H9 (cell line): Measurements from ENCODE around the gene VASH1. TPM values are rescaled to one million over a fixed set of nuclear protein-coding genes. Genes with fewer than 3 reads are reported as not detected.

Source experiments
- DNase-seq: peaks from one replicate; pipeline ENCODE4 v3.0.0-alpha.2; 2017
- H2AFZ ChIP-seq: one replicate; pipeline ENCODE4 v1.6.1; 2013; ENCODE audit warnings: mild to moderate bottlenecking, low read length, control low read depth, moderate library complexity
- H2AK5ac ChIP-seq: 2 replicates; pipeline ENCODE4 v1.6.1; 2013; ENCODE audit warnings: low read length, control low read depth, mixed read lengths; ENCODE audit not compliant: insufficient read length
- H2BK120ac ChIP-seq: one replicate; pipeline ENCODE4 v1.6.1; 2013; ENCODE audit warnings: low read depth, mild to moderate bottlenecking, low read length, control low read depth, inconsistent platforms; ENCODE audit not compliant: poor library complexity, severe bottlenecking
- H2BK12ac ChIP-seq: 2 replicates; pipeline ENCODE4 v1.6.1; 2013; ENCODE audit warnings: low read length, control low read depth, mixed read lengths, low read depth; ENCODE audit not compliant: insufficient read length
- H2BK15ac ChIP-seq: 2 replicates; pipeline ENCODE4 v1.6.1; 2013; ENCODE audit warnings: low read depth, low read length, control low read depth
- H2BK20ac ChIP-seq: one replicate; pipeline ENCODE4 v1.6.1; 2013; ENCODE audit warnings: low read depth, mild to moderate bottlenecking, low read length, control low read depth, inconsistent platforms; ENCODE audit not compliant: poor library complexity, severe bottlenecking
- H2BK5ac ChIP-seq: 2 replicates; pipeline ENCODE4 v1.6.1; 2013; ENCODE audit warnings: low read length, control low read depth, mixed read lengths; ENCODE audit not compliant: insufficient read length
- H3K14ac ChIP-seq: 2 replicates; pipeline ENCODE4 v1.6.1; 2013; ENCODE audit warnings: low read length, control low read depth; ENCODE audit not compliant: insufficient read depth
- H3K18ac ChIP-seq: 2 replicates; pipeline ENCODE4 v1.6.1; 2013; ENCODE audit warnings: low read depth, mild to moderate bottlenecking, mixed read lengths, low read length, control low read depth; ENCODE audit not compliant: insufficient read length
- H3K23ac ChIP-seq: 2 replicates; pipeline ENCODE4 v1.6.1; 2013; ENCODE audit warnings: low read length, control low read depth, mixed read lengths, low read depth; ENCODE audit not compliant: insufficient read length
- H3K23me2 ChIP-seq: 2 replicates; pipeline ENCODE4 v1.6.1; 2013; ENCODE audit warnings: low read depth, mild to moderate bottlenecking, mixed read lengths, low read length, control low read depth; ENCODE audit not compliant: insufficient read length, poor library complexity, severe bottlenecking
- H3K27ac ChIP-seq: 2 replicates; pipeline ENCODE4 v1.5.1; 2013; ENCODE audit warnings: low read length, control low read depth, mixed read lengths, low read depth; ENCODE audit not compliant: insufficient read length
- H3K27me3 ChIP-seq: 2 replicates; pipeline ENCODE4 v1.6.1; 2013; ENCODE audit warnings: low read length, control low read depth, inconsistent platforms; ENCODE audit not compliant: insufficient read depth
- H3K4ac ChIP-seq: 2 replicates; pipeline ENCODE4 v1.6.1; 2013; ENCODE audit warnings: low read depth, mild to moderate bottlenecking, control low read depth, inconsistent platforms, low read length, moderate library complexity
- H3K4me1 ChIP-seq: 2 replicates; pipeline ENCODE4 v1.6.1; 2013; ENCODE audit warnings: low read length, control low read depth, inconsistent platforms; ENCODE audit not compliant: insufficient read depth
- H3K4me2 ChIP-seq: 2 replicates; pipeline ENCODE4 v1.6.1; 2013; ENCODE audit warnings: low read length, control low read depth, mixed read lengths; ENCODE audit not compliant: insufficient read length, insufficient read depth
- H3K56ac ChIP-seq: 2 replicates; pipeline ENCODE4 v1.6.1; 2013; ENCODE audit warnings: low read depth, mild to moderate bottlenecking, mixed read lengths, low read length, control low read depth; ENCODE audit not compliant: insufficient read length
- H3K79me1 ChIP-seq: 2 replicates; pipeline ENCODE4 v1.6.1; 2013; ENCODE audit warnings: low read depth, mild to moderate bottlenecking, moderate library complexity, low read length, control low read depth, inconsistent platforms; ENCODE audit not compliant: insufficient read depth, poor library complexity, severe bottlenecking
- H3K79me2 ChIP-seq: 2 replicates; pipeline ENCODE4 v1.6.1; 2013; ENCODE audit warnings: low read length, control low read depth, inconsistent platforms; ENCODE audit not compliant: insufficient read depth
- H3K9ac ChIP-seq: 2 replicates; pipeline ENCODE4 v1.6.1; 2013; ENCODE audit warnings: low read length, control low read depth, mixed read lengths; ENCODE audit not compliant: insufficient read length; ENCODE audit errors: extremely low read depth
- H3K9me3 ChIP-seq: one replicate; pipeline ENCODE4 v1.6.1; 2013; ENCODE audit warnings: low read depth, low read length, inconsistent platforms; ENCODE audit not compliant: control insufficient read depth
- H3T11ph ChIP-seq: one replicate; pipeline ENCODE4 v1.6.1; 2013; ENCODE audit warnings: mild to moderate bottlenecking, low read length, control low read depth, inconsistent platforms
- H4K20me1 ChIP-seq: one replicate; pipeline ENCODE4 v1.6.1; 2013; ENCODE audit not compliant: control insufficient read depth, insufficient read length, insufficient read depth
- H4K5ac ChIP-seq: 2 replicates; pipeline ENCODE4 v1.6.1; 2013; ENCODE audit warnings: low read depth, mild to moderate bottlenecking, mixed read lengths, low read length, control low read depth; ENCODE audit not compliant: insufficient read length
- H4K8ac ChIP-seq: replicated peaks from 2 replicates; pipeline ENCODE4 v1.6.1; 2013; ENCODE audit warnings: low read length, control low read depth, mixed read lengths, low read depth; ENCODE audit not compliant: insufficient read length
- H4K91ac ChIP-seq: 2 replicates; pipeline ENCODE4 v1.6.1; 2013; ENCODE audit warnings: low read depth, mild to moderate bottlenecking, moderate library complexity, mixed read lengths, low read length, control low read depth; ENCODE audit not compliant: insufficient read length
- H3K27ac Mint-ChIP-seq, 3 experiments: 2 replicates in 2 of 3; 3 replicates in 1 of 3; pipeline ENCODE4 v1.8.0; 2020 to 2021; ENCODE audit warnings: mixed read lengths in 3 of 3, mild to moderate bottlenecking in 1 of 3, moderate library complexity in 1 of 3
- H3K27me3 Mint-ChIP-seq: 2 replicates; pipeline ENCODE4 v1.8.0; 2021; ENCODE audit warnings: low read depth, mild to moderate bottlenecking, moderate library complexity, mixed read lengths
- H3K36me3 Mint-ChIP-seq, 3 experiments: 2 replicates in 2 of 3; 3 replicates in 1 of 3; pipeline ENCODE4 v1.8.0; 2020 to 2021; ENCODE audit warnings: low read depth in 3 of 3, mixed read lengths in 3 of 3; ENCODE audit not compliant: insufficient read depth in 1 of 3
- H3K4me1 Mint-ChIP-seq, 2 experiments: 2 replicates each; pipeline ENCODE4 v1.8.0; 2020; ENCODE audit warnings: mixed read lengths in 2 of 2
- H3K4me3 Mint-ChIP-seq, 2 experiments: 2 replicates in 1 of 2; 3 replicates in 1 of 2; pipeline ENCODE4 v1.8.0; 2020 to 2021; ENCODE audit warnings: mild to moderate bottlenecking in 2 of 2, mixed read lengths in 2 of 2, moderate library complexity in 1 of 2
- H3K9me3 Mint-ChIP-seq, 2 experiments: 2 replicates in 1 of 2; 3 replicates in 1 of 2; pipeline ENCODE4 v1.8.0; 2020; ENCODE audit warnings: mild to moderate bottlenecking in 2 of 2, mixed read lengths in 2 of 2, moderate library complexity in 1 of 2
- CTCF ChIP-seq: fragments of 200-600 bp; sonication (generic); conservative IDR thresholded peaks from 3 replicates; pipeline ENCODE4 v1.8.0; 2021; ENCODE audit warnings: antibody characterized with exemption, mild to moderate bottlenecking
- WGBS: extraction: QIAGEN DNeasy Blood & Tissue Kit; methylation state at CpG from one replicate; pipeline ENCODE4 v1.1.7; 2013; ENCODE audit warnings: missing lambda C conversion rate, low lambda C conversion rate, mixed read lengths; ENCODE audit not compliant: insufficient read length; ENCODE audit errors: extremely low coverage; 5-methylcytosine and 5-hydroxymethylcytosine counted together
- total RNA-seq: library from RNA; stranded (reverse); gene quantifications from 2 replicates; pipeline ENCODE4 v1.2.1, GENCODE V29; 2021

Gene VASH1
- total RNA-seq, 1 experiment from 2014 or later = 5.8 TPM

- Histone ChIP-seq H3K4me2 (no peak overlapping the region), H3K27me3 (no peaks in the 10 kb centered on the region), H3K4me1 (no peaks in the 10 kb centered on the region), H3K14ac (no peak overlapping the region; the same call in 1 of the 2 replicates), H3K79me1 (no peaks in the 10 kb centered on the region), H4K8ac (no peak overlapping the region), H3T11ph (no peak overlapping the region), H2AFZ (no peak overlapping the region), H2BK15ac (no peak overlapping the region), H3K23ac (no peak overlapping the region), H2BK12ac (no peak overlapping the region), H2AK5ac (no peak overlapping the region), H2BK20ac (no peak overlapping the region), H3K9me3 (no peaks in the 10 kb centered on the region), H3K18ac (no peak overlapping the region), H2BK5ac (no peak overlapping the region), H4K20me1 (no peaks in the 10 kb centered on the region), H4K91ac (no peak overlapping the region), H3K79me2 (no peaks in the 10 kb centered on the region), H2BK120ac (no peak overlapping the region), H3K27ac (no peak overlapping the region), H3K4ac (no peak overlapping the region), H4K5ac (no peak overlapping the region), H3K56ac (no peak overlapping the region), H3K23me2 (no peaks in the 10 kb centered on the region), H3K9ac (no peak overlapping the region)
- DNase-seq = peak; percentile 15
- Mint-ChIP-seq H3K27me3 (no peaks in the 10 kb centered on the region; the same call in none of the 2 replicates), H3K4me1 (peaks cover 13 to 17% of the 10 kb centered on the region in 2 experiments), H3K9me3 (no peaks in the 10 kb centered on the region), H3K27ac (0 out of 7 replicates have a peak overlapping the region, but pooled peaks of 1 of the 3 experiments have one; percentile 54), H3K36me3 (peaks cover 10 to 32% (median 15%) of the 10 kb centered on the region in 3 experiments; a peak in 6 of 7 replicates), H3K4me3 (no peak overlapping the region)
- WGBS = no CpG with 5 or more reads among the region's 11 CpGs
- no peak for TF ChIP-seq CTCF
These were observed 19.8 kb downstream of the VASH1 start for GRCh38 chr14:76780875-76781647.
